ENCODE data around the gene ZNF670.

The ZNF670 gene

DNA sequence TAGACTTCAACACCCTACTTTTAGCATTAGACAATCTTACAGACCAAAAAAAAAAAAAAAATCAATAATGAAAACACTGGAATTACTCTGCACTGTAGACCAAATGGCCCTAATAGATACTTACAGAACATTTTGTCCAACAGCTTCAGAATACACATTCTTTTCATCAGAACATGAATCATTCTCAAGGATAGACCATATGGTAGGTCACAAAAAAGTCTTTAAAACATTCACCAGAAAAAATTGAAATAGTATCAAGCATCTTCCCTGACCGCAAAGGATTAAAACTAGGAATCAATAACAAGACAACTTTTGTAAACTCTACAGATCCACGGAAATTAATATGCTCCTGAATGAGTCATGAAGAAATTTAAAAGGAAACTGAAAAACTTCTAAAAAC lies 22.5 kb downstream of the ZNF670 start:
- no peak overlapping the region for H3K4me3 ChIP-seq (ENCODE audit: insufficient read depth, low read length, poor library complexity, severe bottlenecking)
- peaks cover 43% of the 10 kb centered on the region; the same call in 1 of the 2 replicates for H3K9me3 ChIP-seq (ENCODE audit: insufficient read depth, low read length)
- H3K4me2 ChIP-seq (ENCODE audit: low read depth, low read length, poor library complexity, severe bottlenecking): no peak overlapping the region
- H3K9ac ChIP-seq (ENCODE audit: low read length): no peak overlapping the region
- H4K20me1 ChIP-seq (ENCODE audit: low read depth, low read length): no peaks in the 10 kb centered on the region
- no peak overlapping the region for H2AFZ ChIP-seq (ENCODE audit: low read depth, low read length, severe bottlenecking)
- no peaks in the 10 kb centered on the region for H3F3A ChIP-seq (ENCODE audit: insufficient read depth)
- H3K79me2 ChIP-seq (ENCODE audit: insufficient read depth, low read length): peaks cover 77% of the 10 kb centered on the region
- H3K27ac ChIP-seq (ENCODE audit: low read depth, low read length): no peak overlapping the region
- TF ChIP-seq, protein P1, sequence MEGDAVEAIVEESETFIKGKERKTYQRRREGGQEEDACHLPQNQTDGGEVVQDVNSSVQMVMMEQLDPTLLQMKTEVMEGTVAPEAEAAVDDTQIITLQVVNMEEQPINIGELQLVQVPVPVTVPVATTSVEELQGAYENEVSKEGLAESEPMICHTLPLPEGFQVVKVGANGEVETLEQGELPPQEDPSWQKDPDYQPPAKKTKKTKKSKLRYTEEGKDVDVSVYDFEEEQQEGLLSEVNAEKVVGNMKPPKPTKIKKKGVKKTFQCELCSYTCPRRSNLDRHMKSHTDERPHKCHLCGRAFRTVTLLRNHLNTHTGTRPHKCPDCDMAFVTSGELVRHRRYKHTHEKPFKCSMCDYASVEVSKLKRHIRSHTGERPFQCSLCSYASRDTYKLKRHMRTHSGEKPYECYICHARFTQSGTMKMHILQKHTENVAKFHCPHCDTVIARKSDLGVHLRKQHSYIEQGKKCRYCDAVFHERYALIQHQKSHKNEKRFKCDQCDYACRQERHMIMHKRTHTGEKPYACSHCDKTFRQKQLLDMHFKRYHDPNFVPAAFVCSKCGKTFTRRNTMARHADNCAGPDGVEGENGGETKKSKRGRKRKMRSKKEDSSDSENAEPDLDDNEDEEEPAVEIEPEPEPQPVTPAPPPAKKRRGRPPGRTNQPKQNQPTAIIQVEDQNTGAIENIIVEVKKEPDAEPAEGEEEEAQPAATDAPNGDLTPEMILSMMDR (IDR thresholded peaks at IDR 0.05; ENCODE audit: insufficient read depth, low read length, poor library complexity, severe bottlenecking): no peak
- no peak for TF ChIP-seq EZH2phosphoT487 (conservative IDR thresholded peaks at IDR 0.05; ENCODE audit: low read length)
- H3K36me3 ChIP-seq (ENCODE audit: low read length): no peaks in the 10 kb centered on the region; the same call in 1 of the 2 replicates
- no peaks in the 10 kb centered on the region for H3K27me3 ChIP-seq (ENCODE audit: low read length)
- H3K9me2 ChIP-seq (replicated peaks; ENCODE audit: insufficient read depth, low read length): no peaks in the 10 kb centered on the region

DNA sequence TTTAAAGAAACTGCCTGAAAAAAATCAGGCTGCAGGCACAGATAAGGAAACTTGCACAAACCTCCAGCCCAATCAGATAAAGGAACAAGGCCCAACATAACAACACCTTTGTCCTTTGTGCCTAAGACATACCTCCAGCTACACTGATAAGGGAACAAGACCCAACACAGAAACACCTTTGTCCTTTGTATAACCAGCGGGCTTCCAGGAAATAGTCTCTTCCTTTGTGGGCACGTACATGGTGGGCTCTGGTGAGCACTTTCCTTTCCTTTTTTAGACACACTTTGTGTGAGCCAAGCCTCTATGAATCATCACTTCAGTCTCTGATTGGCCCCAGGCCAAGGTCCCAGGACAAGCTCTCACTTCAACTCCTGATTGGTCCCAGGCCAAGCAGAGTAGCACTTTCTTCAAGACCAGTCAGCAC lies 23.6 kb downstream of the ZNF670 start:
- no peaks in the 10 kb centered on the region for H3K9me2 ChIP-seq (replicated peaks; ENCODE audit: insufficient read depth, low read length)
- H3K9ac ChIP-seq (ENCODE audit: low read length): no peak overlapping the region
- no peak for TF ChIP-seq EZH2phosphoT487 (conservative IDR thresholded peaks at IDR 0.05; ENCODE audit: low read length)
- TF ChIP-seq, protein P1 (IDR thresholded peaks at IDR 0.05; ENCODE audit: insufficient read depth, low read length, poor library complexity, severe bottlenecking): no peak
- no peak overlapping the region for H3K27ac ChIP-seq (ENCODE audit: low read depth, low read length)
- H4K20me1 ChIP-seq (ENCODE audit: low read depth, low read length): no peaks in the 10 kb centered on the region
- peaks cover 67% of the 10 kb centered on the region for H3K79me2 ChIP-seq (ENCODE audit: insufficient read depth, low read length)
- no peaks in the 10 kb centered on the region; the same call in 1 of the 2 replicates for H3K36me3 ChIP-seq (ENCODE audit: low read length)
- H3K27me3 ChIP-seq (ENCODE audit: low read length): no peaks in the 10 kb centered on the region
- no peak overlapping the region for H3K4me3 ChIP-seq (ENCODE audit: insufficient read depth, low read length, poor library complexity, severe bottlenecking)
- no peak overlapping the region for H2AFZ ChIP-seq (ENCODE audit: low read depth, low read length, severe bottlenecking)
- H3F3A ChIP-seq (ENCODE audit: insufficient read depth): no peaks in the 10 kb centered on the region
- no peak overlapping the region for H3K4me2 ChIP-seq (ENCODE audit: low read depth, low read length, poor library complexity, severe bottlenecking)
- peaks cover 43% of the 10 kb centered on the region; the same call in 1 of the 2 replicates for H3K9me3 ChIP-seq (ENCODE audit: insufficient read depth, low read length)

- H3K9me3 ChIP-seq (ENCODE audit: insufficient read depth, low read length): peaks cover 71% of the 10 kb centered on the region
- H3K36me3 ChIP-seq (ENCODE audit: low read length): 0 out of 2 replicates have a peak, but pooled peaks cover 6% of the 10 kb centered on the region
Measured at GRCh38 chr1:247047702-247048101, 30.9 kb downstream of the ZNF670 start.

More at GRCh38 chr1:247047702-247048101, 30.9 kb downstream of the ZNF670 start:
- Histone ChIP-seq H3K4me2 (ENCODE audit: low read depth, low read length, poor library complexity, severe bottlenecking) (no peak overlapping the region), H3F3A (ENCODE audit: insufficient read depth) (no peaks in the 10 kb centered on the region), H3K79me2 (ENCODE audit: insufficient read depth, low read length) (peaks cover 40% of the 10 kb centered on the region), H3K27ac (ENCODE audit: low read depth, low read length) (no peak overlapping the region), H4K20me1 (ENCODE audit: low read depth, low read length) (no peaks in the 10 kb centered on the region), H3K27me3 (ENCODE audit: low read length) (no peaks in the 10 kb centered on the region), H3K9me2 (replicated peaks; ENCODE audit: insufficient read depth, low read length) (no peaks in the 10 kb centered on the region), H3K4me3 (ENCODE audit: insufficient read depth, low read length, poor library complexity, severe bottlenecking) (no peak overlapping the region), H2AFZ (ENCODE audit: low read depth, low read length, severe bottlenecking) (no peak overlapping the region), H3K9ac (ENCODE audit: low read length) (no peak overlapping the region)
- TF ChIP-seq, protein P1 (IDR thresholded peaks at IDR 0.05; ENCODE audit: insufficient read depth, low read length, poor library complexity, severe bottlenecking): no peak
- no peak for TF ChIP-seq EZH2phosphoT487 (conservative IDR thresholded peaks at IDR 0.05; ENCODE audit: low read length)

Measured in SU-DHL-6 (cell line).